Measurements from ENCODE around the gene RGS19. TPM values are rescaled to one million over a fixed set of nuclear protein-coding genes. Genes with fewer than 3 reads are reported as not detected.

Gene RGS19
- total and polyA plus RNA-seq, 2 of the 8 experiments (the other 6 are each of a cell fraction or from before 2014, with no cell fraction given) = 12.7 to 16.8 TPM

DNA sequence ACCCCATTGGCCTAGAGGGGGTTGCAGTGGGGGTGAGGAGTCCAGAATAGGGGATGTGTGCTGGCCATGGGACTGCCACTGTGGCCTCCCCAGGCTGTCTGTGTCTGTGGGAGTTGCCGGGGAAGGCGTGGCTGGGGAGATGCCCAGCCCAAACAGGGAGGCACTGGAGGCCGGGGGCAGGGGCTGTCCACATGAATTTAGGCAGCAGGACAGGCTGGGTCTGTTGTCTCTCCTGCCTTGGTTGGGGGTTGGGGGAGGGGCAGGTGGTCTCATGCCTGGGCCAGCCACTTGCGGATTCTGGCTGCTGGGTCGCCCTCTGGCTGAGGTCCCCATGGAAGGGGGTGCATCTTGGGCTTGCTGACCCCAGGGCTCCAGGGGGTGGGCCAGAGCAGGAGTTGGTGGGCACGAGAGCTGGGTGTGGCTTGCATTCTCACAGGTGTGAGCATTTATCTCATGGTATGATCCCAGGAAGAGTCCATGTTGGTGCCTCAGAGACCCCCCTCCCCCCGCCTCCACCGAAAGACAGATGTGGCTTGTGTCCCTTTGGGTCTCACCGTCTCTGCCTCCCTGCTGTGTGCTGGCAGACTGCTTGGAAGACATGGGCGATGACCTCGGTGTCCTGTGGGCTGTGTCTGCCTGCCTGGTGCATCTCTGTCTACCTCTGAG is 33.8 kb downstream of the RGS19 start (continued):
- TF ChIP-seq SIN3A (conservative IDR thresholded peaks at IDR 0.05 in 1 of 2, IDR thresholded peaks at IDR 0.05 in 1 of 2; ENCODE audit: low read depth in 1 of 2, low read length in 2 of 2) = no peak
- TF ChIP-seq TBP (IDR thresholded peaks at IDR 0.05; ENCODE audit: low read depth, low read length) = no peak
- TF ChIP-seq EP300 (IDR thresholded peaks at IDR 0.05; ENCODE audit: borderline replicate concordance in 1 of 2, low read depth in 2 of 2, low read length in 2 of 2) = no peak
- no peak for TF ChIP-seq CREB1 (IDR thresholded peaks at IDR 0.05)
- TF ChIP-seq TCF12 (IDR thresholded peaks at IDR 0.05; ENCODE audit: low read depth, low read length) = no peak
- no peak for TF ChIP-seq YY1 (IDR thresholded peaks at IDR 0.05; ENCODE audit: low read depth, low read length)
